Smooth muscle cell of the brain vasculature (primary cell): ENCODE data around the gene JAKMIP1.

Experiments
- DNase-seq: peaks from one replicate; pipeline ENCODE4 v3.0.0-alpha.2; 2012; ENCODE audit warnings: low read depth, low spot score

Gene JAKMIP1

DNA sequence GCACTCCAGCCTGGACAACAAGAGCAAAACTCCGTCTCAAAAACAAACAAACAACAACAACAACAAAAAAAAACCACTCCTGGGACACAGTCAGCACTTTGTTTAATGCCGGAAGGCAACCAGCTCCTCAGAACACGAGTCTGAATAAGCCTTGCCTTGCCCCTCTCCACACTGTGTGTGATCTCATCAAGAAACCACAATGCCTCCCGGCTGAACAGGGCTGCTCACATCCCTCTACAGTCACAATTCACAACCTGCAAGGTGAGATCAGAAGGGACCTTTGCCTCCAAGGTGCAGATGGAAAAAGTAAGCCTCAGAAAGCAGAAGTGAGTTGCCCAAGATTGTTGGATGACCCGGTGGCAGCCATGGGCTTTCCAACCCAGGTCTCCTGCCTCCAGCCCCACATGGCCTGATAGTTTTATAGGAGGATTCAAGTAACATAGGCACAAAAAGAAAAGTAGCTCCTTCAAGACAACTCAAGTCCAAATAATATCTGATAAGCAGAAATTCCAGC, 80.8 kb downstream of the JAKMIP1 start:
- DNase-seq, result no peak

DNA sequence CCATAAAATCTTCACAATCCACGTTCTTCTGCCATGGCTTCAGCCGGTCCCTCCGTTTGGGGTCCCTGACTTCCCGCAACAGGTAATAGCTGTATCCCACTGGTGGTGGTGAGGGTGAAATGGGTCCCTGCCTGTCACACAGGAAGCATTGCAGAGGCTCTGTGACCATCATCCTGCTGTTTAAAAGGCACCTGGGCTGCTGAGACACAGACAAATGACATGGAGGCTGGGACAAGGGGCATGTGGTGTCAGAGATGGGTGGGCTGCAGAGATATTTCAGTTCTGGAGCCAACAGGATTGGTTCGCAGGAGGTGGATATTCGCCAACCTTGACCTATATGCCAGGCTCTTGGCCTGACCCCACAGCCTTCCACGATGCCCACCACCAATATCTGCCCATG, 82.1 kb downstream of the JAKMIP1 start:
- DNase-seq, result no peak

DNA sequence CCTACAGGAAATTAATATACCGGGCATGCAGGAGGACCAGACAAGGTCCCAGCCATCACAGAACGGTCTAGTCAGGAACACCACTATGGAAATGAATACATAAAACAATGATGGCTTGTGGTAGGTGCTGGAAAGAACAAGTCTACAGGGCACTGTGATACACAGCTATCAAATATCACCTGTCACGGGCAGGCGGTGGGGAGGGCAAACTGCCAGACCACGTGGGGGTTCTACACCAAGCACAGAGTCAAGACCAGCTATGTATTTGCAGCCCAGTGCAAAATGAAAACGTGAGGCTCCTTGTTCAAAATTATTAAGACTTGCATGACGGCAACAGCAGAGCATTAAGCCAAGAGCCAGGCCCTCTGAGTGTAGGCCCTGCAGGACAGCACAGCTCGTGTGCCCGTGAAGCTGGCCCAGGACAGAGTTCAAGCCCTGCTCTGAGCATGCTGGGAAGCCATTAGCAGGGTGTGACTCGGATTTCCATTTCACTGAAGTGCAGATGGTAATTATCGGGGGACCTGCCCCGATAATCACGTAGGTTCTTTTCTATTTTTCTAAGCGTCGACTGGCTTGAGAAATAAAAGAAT, 83.6 kb downstream of the JAKMIP1 start:
- DNase-seq, result no peak

DNA sequence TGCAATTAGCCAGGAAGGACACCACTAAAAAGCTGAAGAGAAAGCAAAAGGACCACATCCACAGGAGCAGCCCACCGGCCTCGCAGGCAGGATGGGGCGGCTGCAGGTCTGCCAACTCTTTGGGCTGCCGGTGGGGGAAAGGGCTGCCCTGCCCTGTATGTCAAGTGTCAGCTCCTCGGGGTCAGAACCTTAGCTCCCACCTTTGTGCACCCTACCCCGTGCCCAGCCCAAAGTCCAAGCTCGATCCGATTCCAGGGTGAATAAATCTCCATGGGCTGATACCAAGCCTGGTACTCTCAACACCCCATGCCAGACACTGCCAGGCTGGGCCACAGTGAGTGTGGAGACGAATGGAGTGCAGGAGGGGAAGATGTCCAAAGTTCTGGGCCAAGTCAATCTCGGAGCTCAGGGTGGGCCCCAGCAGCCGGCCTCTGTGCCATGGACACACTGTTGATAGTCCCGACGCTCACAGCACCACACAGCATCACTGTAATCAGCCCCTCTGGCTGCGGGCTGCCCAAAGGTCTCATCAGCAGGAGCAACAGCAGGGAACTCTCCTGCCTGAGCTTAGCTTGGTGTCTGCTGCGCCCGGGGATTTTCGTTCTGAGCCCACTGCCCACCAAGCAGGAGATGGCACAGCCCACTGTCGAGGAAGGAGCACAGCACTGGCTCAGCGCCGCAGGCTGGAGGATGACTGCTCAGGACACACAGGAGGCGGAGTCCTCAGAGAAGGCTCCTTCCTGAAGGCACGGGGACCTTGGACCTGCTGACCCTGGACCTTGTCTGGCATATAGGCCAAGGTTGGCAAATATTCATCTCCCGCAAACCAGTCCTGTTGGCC, 84.4 kb downstream of the JAKMIP1 start:
- DNase-seq, result no peak

DNA sequence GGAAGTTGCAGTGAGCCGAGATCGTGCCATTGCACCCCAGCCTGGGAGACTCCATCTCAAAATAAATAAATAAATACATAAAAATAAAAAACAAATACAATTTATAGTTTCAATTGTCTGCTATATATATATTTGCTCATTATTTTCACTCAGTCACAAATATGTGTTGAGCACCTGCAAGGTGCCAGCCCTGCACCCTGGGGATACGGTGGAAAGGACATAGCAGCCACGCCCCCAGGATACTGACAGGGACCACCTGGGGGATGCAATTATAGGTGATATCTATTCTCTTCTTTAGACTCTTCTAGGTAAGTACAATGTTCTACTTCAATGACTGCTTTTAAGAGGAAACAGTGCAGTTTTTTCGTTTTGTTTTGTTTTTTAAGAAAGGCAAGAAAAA, 85.0 kb downstream of the JAKMIP1 start:
- DNase-seq, result no peak

DNA sequence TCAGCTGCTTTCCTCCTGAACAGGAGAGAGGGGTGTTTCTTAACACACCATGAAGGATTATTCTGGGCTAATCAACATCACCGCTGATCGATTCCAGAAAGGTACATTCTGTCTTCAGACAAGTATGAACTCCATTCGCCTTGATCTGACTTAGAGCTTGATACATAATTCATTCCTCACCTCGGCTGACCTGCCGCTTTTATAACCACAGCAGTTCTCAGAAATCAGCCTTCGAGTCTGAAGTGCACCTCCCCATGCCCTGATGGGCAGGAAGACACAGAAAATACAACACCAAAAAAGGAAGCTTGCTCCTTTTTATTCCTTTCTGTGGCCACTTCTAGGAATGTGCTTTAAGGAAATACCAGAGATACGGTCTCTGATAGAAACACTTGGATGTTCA, 85.7 kb downstream of the JAKMIP1 start:
- no peak for DNase-seq

DNA sequence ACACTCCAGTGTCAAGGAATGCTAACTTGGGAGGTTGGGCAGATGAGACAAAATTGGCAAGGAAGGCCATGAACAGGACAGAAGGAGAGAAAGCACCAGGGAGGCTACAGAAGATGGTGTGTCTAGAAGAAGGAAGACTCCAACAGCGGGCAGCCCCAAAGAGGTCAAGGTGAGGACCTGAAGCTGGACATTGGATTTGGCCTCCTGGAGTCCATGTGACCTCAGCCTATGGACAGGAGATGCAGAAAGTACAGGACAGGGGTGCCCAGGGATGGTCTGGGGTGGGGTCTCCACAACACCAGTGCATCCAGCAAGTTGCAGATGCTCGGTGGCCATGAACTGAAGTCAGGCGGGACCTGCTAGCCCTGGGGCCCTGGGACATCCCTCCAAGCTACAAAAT, 86.2 kb downstream of the JAKMIP1 start:
- no peak for DNase-seq

DNA sequence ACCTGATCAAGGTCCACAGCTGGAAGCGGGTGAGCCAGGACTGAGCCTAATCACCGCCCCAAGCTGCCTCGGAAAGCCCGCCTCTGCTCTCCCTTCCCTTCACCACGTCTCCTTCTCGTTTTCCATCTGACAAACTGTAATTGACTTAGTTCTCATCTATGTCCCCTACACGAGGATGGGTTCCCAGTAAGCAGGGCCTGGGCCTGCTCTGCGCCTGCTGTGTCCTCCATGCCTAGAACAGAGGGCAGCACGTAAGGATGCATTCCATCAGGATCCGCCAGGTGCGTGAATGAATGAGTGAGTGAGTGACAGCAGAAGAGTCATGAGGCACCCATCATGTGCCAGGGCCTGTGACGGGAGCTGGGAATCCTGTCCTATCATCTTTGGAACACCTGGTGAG, 86.7 kb downstream of the JAKMIP1 start:
- DNase-seq, result no peak

DNA sequence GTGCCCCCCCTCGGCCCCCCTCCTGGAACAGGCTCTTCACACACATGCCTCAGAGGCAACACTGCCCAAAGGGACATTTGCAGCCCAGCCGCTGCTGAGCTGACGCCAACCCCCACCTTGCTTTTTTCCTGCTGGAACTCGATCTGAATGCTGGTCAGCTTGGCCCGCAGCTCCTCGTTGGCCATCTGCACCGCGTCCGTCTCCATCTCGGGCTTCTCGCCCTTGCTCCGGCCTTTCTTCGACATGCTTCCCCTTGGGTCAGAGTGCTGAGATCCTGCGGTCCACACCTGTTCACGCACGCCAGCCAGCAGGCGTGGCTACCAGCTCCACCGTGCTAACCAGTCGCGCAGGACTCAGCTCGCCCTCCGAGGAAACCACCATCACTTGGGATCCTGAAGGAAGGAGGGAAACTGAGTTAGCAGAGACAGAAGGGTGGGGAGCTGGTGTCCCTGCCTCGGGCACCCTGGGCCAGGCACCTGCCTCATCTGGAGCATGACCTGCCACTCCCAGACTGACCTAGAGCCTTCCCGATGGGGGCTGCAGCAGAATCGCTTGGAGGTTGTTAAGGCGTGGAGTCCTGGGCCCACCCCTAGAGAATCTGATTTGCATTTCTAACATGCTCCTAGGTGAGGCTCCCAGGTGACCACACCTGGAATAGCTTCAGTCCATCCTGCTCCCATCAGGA, 87.6 kb downstream of the JAKMIP1 start:
- DNase-seq, result no peak

DNA sequence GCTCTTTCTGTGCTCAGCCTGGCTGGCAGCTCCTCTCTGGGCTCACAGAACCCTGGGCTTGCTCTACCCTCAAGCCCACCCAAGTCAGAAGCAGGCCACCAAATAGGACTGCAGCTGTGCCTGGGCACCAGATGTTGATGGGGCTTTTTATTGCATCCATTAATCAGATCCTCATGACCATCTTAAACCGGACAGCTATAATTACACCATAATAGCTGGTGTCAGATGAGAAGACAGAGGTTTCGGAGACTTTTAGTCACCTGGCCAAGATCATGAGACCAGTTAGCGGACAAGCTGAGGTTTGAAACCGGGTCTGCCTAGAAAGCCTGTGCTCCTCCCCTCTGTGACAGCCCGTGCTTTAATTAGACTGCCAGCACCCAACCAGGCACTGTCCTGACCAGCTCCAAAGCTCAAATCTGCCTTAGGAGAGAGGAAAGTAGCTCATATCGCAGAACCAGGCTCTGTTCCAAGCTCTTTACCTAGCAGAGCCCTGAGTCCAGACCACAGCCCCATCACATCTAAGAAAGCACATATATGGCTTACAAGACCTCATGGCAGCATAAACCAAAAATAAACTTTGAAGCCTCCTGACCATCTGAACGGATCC, 88.9 kb downstream of the JAKMIP1 start:
- no peak for DNase-seq

DNA sequence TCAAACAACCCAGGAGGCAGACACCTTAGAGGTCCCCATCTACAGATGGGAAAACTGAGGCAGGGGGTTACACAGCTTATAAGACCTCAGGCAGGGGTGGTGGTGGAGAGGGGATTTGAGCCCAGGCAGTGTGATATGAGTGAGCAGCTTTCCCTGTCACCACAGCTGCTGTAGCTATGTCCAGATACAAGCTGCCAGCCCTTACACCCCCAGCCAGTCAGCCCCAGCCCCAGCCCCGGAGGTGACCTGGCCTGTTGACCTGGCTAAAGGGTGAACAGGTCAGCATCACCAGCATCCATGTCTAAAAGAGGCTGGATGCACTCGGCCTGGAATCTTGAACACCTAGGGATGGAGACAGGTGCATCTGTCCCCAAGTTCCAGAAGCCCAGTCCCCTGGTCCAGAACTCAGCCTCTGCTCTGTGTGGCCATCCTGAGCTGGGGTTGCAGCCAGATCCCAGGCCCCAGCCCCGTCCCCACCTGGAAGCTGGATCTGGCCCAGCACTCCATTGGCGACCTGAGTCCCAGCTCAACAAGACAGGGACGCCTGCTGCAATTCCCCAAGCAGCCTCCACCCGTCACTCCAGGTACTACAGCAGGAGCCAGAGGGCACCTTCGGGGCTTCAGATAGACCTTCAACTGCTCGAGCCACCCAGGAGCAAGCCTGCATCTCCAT, 89.5 kb downstream of the JAKMIP1 start:
- no peak for DNase-seq

DNA sequence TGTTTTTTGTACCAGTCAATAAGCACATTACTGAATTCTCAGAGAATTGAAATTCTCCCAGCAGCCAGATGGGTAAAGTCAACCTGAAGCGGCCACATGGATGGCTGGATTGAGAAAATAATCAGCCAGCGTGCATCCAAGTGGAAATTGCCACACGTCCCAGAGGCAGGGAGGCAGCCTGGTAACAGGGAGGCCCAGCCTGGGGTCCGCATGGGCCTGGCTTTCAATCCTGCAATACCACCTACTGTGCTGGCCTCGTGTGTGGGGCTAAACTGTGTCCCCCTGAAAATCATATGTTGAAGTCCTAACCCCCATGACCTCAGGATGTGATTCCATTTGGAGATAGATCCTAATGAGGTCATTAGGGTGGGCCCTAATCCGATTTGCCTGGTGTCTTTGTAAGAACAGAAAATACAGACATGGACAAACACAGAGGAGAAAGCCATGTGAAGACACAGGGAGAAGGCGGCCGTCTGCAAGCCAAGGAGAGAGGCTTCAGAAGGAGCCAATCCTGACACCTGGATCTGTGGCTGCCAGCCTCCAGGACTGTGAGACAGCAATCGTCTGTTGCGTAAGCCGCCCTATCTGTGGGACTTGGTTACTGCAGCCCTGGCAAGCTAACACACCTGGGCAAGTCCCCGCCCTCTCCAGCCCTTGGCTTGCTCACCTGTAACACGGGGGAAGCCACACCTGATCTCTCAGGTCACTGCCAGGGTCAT, 90.3 kb downstream of the JAKMIP1 start:
- DNase-seq, result no peak

DNA sequence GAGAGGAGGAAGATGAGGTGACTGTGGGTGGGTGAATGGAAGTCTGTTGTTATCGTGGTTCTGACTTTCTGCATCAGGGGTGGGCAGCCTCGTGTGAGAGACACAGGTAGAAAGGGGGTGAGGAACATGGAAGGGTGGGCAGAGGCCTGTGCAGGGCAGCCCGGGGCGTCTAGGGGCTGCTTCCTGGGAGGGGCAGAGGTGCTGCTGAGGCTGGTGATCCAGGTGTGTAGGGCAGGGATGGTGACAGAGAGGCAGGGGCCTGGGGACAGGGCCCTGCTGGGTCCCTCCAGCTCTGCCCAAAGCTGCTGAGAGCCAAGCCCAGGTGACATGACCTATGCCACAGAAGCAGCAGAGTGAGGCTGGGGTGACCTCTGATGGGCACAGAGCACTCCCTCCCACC, 92.5 kb downstream of the JAKMIP1 start:
- DNase-seq, result no peak

DNA sequence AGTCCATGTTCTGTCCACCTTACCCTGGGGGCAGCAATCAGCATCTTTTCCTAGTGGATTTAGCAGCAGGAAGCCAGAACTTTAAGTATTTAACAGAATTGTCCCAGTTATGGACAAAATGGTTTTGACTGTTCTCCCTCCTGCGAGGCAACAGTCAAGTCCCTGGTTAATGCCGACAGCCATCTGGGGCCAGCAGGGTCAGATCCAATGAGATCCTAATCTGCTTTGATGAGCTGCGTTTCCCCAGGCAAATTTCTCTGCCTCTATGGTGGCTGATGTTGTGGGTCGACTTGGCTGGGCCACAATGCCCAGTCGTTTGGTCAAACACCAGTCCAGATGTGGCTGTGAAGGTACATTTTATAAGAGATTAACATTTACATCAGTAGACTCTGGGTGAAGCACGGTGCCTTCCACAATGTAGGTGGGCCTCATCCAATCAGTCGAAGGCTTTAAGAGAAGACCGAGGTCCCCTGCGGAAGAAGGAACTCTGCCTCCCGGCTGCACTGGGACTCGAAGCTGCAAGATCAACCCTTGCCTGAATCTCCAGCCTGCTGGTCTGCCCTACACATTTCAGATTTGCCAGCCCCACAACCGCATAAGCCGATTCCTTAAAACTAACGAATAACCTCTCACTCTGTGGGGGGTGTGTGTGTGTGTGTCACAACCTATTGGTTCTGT, 93.1 kb downstream of the JAKMIP1 start:
- DNase-seq, result no peak

DNA sequence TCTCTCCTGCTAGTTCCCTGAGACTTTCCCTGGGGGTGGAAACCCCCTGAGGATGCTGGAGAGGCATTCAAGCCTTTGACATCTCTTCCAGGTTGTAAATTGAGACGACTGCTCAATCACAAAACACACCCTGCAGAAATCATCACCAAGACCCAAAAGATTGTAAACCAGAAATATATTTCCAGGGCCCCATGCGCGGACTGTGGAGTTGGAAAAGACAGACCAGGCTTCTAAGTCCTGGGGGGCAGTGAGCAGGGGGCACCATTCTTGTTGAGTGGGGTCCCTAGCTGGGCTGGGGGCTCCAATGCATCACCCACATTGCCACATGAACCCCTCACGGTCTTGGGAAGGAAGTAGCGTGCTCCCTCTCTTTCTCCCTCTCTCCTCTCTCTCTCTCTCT, 94.2 kb downstream of the JAKMIP1 start:
- DNase-seq, result no peak

DNA sequence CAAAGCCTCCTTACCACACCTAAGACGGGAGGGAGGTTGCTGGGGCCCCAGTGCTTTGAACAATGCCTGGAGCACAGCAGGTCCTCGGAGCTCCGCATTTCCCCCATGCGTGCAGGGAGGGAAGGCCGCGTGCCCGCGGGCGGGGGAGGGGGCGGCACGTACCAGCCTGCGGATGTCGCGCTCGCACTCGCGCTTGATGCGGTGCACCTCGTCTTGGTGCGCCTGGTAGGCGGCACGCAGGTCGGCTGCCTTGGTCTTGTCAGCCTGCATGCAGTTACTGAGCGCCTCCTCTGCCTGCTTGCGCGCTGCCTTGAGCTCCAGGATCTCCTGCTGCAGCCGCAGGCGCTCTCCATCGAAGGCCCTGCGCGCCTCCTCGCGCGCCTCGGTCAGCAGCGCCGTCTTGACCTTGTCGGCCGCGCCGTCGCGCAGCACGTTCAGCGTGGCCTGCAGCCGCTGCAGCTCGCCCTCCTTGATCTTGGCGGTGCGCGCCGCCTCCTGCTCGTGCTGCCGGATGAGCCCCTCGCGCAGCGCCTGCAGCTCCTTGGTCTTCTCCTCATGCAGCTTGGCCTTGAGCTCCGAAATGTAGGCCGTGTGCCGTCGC, 94.9 kb downstream of the JAKMIP1 start:
- no peak for DNase-seq

DNA sequence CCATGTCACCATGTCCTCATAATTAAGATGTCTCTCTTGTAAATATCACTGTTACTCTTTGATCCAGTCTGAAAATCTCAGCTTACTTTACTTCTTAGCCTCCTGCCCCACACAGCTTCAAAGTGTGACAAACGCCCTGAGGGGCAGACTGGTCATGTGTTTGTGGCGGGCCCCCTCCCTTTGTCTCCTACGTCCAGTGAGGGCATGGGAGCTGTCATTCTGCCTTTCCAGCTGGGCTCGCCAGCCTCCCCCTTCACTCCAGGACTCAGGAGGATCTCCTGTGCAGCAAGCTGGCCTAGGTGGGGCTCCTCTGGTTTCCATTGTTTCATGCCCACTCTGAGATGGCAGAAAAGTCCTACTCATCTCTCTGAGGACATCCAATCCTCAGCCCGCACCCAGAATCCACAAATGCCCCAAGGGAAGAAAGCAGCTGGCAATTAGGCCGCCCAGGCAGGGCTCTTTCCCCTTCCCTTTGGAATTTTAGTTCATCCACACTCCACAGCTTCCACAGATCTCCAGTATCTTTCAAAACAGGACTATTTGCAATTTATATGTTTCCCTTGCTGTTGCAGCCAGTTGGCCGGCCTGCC, 95.7 kb downstream of the JAKMIP1 start:
- DNase-seq, result no peak

DNA sequence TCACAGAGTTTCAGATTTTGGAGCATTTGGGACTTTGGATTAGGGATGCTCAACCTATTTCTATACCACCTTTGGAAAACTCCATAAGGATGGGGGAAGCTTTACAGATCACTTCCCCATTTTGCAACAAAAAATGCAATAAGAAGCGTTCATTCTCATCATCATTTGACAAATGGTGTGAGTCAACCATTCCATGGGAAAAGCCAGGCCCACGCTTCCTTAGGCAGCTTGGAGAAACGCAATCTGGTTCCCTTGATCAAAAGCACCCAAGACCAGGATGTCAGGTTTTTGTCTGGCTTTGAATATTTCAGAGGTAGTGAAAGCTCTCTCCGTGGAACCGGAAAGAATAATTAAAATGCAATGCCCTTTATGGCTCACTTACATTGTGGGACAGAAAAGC, 102.8 kb downstream of the JAKMIP1 start:
- DNase-seq, result no peak

DNA sequence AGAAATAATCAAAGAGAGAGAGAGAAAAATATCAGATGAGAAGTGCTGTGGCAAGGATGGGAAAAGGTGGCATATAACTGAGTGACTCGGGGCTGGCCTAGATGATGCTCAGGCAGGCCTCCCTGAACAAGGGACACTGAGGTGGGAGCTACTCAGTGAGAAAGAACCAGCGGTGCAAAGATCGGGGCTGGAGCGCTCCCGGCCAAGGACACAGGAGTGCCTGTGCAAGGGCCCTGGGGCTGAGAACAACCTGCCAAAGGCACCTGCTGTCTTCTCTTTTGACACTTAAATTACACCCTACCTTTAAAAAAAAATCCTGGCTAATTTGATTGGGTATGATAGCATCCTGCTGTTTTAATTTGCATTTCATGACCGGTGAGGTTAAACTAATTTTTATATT, 104.5 kb downstream of the JAKMIP1 start:
- DNase-seq, result no peak
